ENCODE results near the gene KCP. TPM values are rescaled to one million over a fixed set of nuclear protein-coding genes. Genes with fewer than 3 reads are reported as not detected.

Gene KCP
- total RNA-seq, 1 experiment from 2014 or later: 1.6 TPM

DNA sequence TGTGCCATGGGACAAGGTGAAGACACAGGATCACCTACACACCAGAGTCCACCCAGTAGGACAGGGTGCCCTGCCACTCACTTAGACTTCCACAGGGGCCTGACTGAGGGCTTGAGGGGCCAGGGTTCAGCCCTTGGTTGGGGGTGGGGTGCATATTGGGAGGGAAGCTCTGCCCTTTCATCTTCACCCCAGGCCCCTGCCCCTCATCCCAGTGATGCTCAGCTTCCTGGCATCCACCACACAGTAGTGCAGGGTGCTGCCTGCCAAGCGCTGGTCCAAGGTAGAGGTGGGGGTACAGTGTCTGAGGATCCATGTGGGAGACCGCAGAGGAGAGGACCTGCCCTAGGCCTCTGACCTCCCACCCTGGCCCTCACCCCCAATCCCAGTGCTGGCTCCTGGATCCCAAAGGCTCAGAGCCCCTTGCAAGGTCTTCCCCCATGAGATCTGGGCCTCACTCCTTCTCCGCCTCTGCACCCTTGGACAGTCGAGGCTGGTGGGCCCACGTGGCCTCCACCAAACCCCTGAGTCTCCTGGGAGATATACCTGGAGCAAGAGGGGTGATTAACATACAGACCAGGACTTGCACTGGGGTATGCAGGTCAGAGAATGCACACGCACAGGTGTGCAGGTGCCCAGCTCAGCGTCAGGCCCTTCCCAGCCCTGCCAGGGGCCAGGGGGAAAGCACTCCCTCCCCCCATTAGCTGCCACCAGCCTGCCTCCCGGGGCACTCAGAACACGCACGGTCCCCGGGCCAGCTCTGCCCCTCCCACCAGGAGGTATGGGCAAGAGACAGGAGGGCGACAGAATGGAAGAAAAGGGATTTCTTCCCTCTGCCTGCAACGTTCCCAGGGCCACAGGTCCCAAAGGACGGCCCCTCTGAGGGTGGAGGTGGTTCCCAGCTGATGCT, 18.6 kb upstream of the KCP start:
- intact Hi-C loops (cut with micrococcal nuclease): no loop called here
- no TSS peak for BruUV-seq (replicated peaks)
- no peak for DNase-seq (ENCODE audit: low read depth, low spot score)

More for the DNA sequence above, 18.6 kb upstream of the KCP start:
- POLR2A ChIA-PET: no interaction called here
- no peak overlapping the region for H3K4me2 ChIP-seq (ENCODE audit: low read length)
- RAD21 ChIA-PET (ENCODE audit: low non-redundant PET in 1 of 2, low total read pairs in 2 of 2, uncharacterized antibody in 2 of 2, unreplicated experiment in 2 of 2): no interaction called here
- TF ChIP-seq SP1 (IDR thresholded peaks at IDR 0.05; ENCODE audit: low read depth) (no peak), TCF7L2 (IDR thresholded peaks at IDR 0.05; ENCODE audit: borderline replicate concordance, extremely low read depth, insufficient read depth, insufficient read length) (no peak), POLR2AphosphoS5 (IDR thresholded peaks at IDR 0.05; ENCODE audit: low read depth, low read length) (no peak), RAD21 (IDR thresholded peaks at IDR 0.05; ENCODE audit: low read depth) (no peak), ELF1 (IDR thresholded peaks at IDR 0.05; ENCODE audit: borderline replicate concordance, low read depth) (no peak), SRF (IDR thresholded peaks at IDR 0.05; ENCODE audit: low read depth) (no peak), CEBPB (IDR thresholded peaks at IDR 0.05; ENCODE audit: low read depth) (no peak), SIN3A (IDR thresholded peaks at IDR 0.05; ENCODE audit: low read depth) (no peak), EZH2 (IDR thresholded peaks at IDR 0.05) (no peak)
- TF ChIP-seq, protein P1, sequence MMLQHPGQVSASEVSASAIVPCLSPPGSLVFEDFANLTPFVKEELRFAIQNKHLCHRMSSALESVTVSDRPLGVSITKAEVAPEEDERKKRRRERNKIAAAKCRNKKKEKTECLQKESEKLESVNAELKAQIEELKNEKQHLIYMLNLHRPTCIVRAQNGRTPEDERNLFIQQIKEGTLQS (IDR thresholded peaks at IDR 0.05): no peak
- TF ChIP-seq, protein P2, sequence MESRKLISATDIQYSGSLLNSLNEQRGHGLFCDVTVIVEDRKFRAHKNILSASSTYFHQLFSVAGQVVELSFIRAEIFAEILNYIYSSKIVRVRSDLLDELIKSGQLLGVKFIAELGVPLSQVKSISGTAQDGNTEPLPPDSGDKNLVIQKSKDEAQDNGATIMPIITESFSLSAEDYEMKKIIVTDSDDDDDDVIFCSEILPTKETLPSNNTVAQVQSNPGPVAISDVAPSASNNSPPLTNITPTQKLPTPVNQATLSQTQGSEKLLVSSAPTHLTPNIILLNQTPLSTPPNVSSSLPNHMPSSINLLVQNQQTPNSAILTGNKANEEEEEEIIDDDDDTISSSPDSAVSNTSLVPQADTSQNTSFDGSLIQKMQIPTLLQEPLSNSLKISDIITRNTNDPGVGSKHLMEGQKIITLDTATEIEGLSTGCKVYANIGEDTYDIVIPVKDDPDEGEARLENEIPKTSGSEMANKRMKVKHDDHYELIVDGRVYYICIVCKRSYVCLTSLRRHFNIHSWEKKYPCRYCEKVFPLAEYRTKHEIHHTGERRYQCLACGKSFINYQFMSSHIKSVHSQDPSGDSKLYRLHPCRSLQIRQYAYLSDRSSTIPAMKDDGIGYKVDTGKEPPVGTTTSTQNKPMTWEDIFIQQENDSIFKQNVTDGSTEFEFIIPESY (IDR thresholded peaks at IDR 0.05; ENCODE audit: extremely low read depth, insufficient replicate concordance, low read length): no peak
- H3K4me1 ChIP-seq (ENCODE audit: control insufficient read depth in 1 of 2, insufficient read depth in 2 of 2, low read length in 2 of 2): no peaks in the 10 kb centered on the region
- no peaks in the 10 kb centered on the region for H4K20me1 ChIP-seq (ENCODE audit: insufficient read depth)
- H2AFZ ChIP-seq (ENCODE audit: low read depth, low read length, poor library complexity, severe bottlenecking): no peak overlapping the region
- CTCF ChIA-PET: no interaction called here
- no peaks in the 10 kb centered on the region for H3K79me2 ChIP-seq (ENCODE audit: insufficient read depth, low read length)
- no peaks in the 10 kb centered on the region for H3K9me3 ChIP-seq (ENCODE audit: control insufficient read depth in 1 of 2, insufficient read depth in 1 of 2, low read depth in 1 of 2, low read length in 2 of 2)
- H3K27me3 ChIP-seq (ENCODE audit: insufficient read depth, low read length): no peaks in the 10 kb centered on the region
- H3K9ac ChIP-seq (ENCODE audit: low read length): no peak overlapping the region
- H3K4me3 ChIP-seq (replicated peaks in 1 of 2; ENCODE audit: low read depth in 1 of 2, low read length in 2 of 2): no peak overlapping the region
- H3K36me3 ChIP-seq (ENCODE audit: control insufficient read depth in 1 of 2, insufficient read depth in 2 of 2, low read length in 2 of 2): no peaks in the 10 kb centered on the region
- no peak overlapping the region for H3K27ac ChIP-seq (ENCODE audit: low read depth, low read length)
- no peak for ATAC-seq
- no peaks in the 10 kb centered on the region for H3K9me2 ChIP-seq (ENCODE audit: insufficient read depth)

Measured in HCT116 (cell line).